ENCODE results near the gene CCSAP. TPM values are rescaled to one million over a fixed set of nuclear protein-coding genes. Genes with fewer than 3 reads are reported as not detected.

CCSAP gene
- total and polyA plus RNA-seq, 2 of the 13 experiments (the other 11 are each of a cell fraction or from before 2014, with no cell fraction given): 3.7 to 9.0 TPM

DNA sequence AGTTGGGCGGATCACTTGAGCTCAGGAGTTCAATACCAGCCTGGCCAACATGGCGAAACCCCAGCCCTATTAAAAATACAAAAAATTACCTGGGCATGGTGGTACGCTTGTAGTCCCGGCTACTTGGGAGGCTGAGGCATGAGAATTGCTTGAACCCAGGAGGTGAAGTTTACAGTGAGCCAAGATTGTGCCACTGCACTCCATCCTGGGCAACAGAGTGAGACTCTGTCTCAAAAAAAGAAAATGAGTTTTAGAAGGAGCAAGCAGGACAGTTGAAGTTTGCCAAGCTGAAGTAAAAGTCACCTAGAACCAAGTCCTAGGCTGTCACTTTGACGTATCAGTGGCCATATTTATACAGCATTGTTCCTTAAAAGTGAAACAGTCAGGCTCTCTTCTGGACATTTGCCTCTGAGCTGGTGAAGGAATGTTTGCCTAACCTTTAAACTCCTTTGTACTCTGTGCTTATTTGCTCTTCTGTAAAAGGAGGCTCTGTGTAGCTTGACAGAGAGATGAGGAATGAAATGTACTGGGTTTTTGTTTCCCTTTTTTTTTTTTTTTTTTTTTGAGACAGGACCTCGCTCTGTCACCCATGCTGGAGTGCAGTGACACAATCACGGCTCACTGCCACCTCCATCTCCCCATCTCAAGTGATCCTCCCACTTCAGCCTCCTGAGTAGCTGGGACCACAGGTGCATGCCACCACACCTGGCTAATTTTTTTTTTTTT lies 69.2 kb downstream of the CCSAP start (continued):
- TF ChIP-seq PHF5A (CRISPR knock-in tag; IDR thresholded peaks at IDR 0.05; ENCODE audit: low read depth, unreplicated experiment): peak; percentile 78
- TF ChIP-seq CEBPG (CRISPR knock-in tag; IDR thresholded peaks at IDR 0.05): peak; percentile 32; the same call in 1 of the 2 replicates
- no peak for TF ChIP-seq ZNF432 (CRISPR knock-in tag; IDR thresholded peaks at IDR 0.05; ENCODE audit: borderline replicate concordance)
- no peak for TF ChIP-seq ZKSCAN5 (CRISPR knock-in tag; IDR thresholded peaks at IDR 0.05)
- 0 out of 2 replicates have a peak, but pooled peaks have one; percentile 31 for TF ChIP-seq SNAI1 (CRISPR knock-in tag; IDR thresholded peaks at IDR 0.05; ENCODE audit: borderline replicate concordance)
- TF ChIP-seq, protein P1, sequence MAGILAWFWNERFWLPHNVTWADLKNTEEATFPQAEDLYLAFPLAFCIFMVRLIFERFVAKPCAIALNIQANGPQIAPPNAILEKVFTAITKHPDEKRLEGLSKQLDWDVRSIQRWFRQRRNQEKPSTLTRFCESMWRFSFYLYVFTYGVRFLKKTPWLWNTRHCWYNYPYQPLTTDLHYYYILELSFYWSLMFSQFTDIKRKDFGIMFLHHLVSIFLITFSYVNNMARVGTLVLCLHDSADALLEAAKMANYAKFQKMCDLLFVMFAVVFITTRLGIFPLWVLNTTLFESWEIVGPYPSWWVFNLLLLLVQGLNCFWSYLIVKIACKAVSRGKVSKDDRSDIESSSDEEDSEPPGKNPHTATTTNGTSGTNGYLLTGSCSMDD (CRISPR knock-in tag; IDR thresholded peaks at IDR 0.05): no peak
- no peak for TF ChIP-seq ARNT (IDR thresholded peaks at IDR 0.05)
- TF ChIP-seq ZNF260 (CRISPR knock-in tag; IDR thresholded peaks at IDR 0.05; ENCODE audit: borderline replicate concordance, low read depth): no peak
- peak; percentile 85 for TF ChIP-seq ELF3 (CRISPR knock-in tag; IDR thresholded peaks at IDR 0.05)
- TF ChIP-seq, protein P2, sequence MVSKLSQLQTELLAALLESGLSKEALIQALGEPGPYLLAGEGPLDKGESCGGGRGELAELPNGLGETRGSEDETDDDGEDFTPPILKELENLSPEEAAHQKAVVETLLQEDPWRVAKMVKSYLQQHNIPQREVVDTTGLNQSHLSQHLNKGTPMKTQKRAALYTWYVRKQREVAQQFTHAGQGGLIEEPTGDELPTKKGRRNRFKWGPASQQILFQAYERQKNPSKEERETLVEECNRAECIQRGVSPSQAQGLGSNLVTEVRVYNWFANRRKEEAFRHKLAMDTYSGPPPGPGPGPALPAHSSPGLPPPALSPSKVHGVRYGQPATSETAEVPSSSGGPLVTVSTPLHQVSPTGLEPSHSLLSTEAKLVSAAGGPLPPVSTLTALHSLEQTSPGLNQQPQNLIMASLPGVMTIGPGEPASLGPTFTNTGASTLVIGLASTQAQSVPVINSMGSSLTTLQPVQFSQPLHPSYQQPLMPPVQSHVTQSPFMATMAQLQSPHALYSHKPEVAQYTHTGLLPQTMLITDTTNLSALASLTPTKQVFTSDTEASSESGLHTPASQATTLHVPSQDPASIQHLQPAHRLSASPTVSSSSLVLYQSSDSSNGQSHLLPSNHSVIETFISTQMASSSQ (IDR thresholded peaks at IDR 0.05; ENCODE audit: low read depth): peak; percentile 66; the same call in 1 of the 2 replicates
- TF ChIP-seq, protein P2 (CRISPR knock-in tag; IDR thresholded peaks at IDR 0.05; ENCODE audit: borderline replicate concordance): no peak; the same call in 1 of the 2 replicates
- TF ChIP-seq YEATS4 (CRISPR knock-in tag; IDR thresholded peaks at IDR 0.05; ENCODE audit: borderline replicate concordance): 0 out of 2 replicates have a peak, but pooled peaks have one; percentile 20
- TF ChIP-seq EHMT2 (IDR thresholded peaks at IDR 0.05; ENCODE audit: borderline replicate concordance, low read depth, low read length): no peak; the same call in 1 of the 2 replicates
- TF ChIP-seq ZNF781 (CRISPR knock-in tag; IDR thresholded peaks at IDR 0.05; ENCODE audit: borderline replicate concordance, not compliant biosample characterization): no peak
- peak; percentile 93 for TF ChIP-seq RARA (CRISPR knock-in tag; IDR thresholded peaks at IDR 0.05)
- peak; percentile 92 for TF ChIP-seq ZNF7 (CRISPR knock-in tag; IDR thresholded peaks at IDR 0.05)
- no peak for TF ChIP-seq NFYC (CRISPR knock-in tag; IDR thresholded peaks at IDR 0.05)
- TF ChIP-seq SMYD3 (CRISPR knock-in tag; IDR thresholded peaks at IDR 0.05): no peak
- TF ChIP-seq RFX3 (CRISPR knock-in tag; IDR thresholded peaks at IDR 0.05): no peak
- no peak for TF ChIP-seq MAFG (CRISPR knock-in tag; IDR thresholded peaks at IDR 0.05)
- TF ChIP-seq SETDB1 (CRISPR knock-in tag; IDR thresholded peaks at IDR 0.05; ENCODE audit: borderline replicate concordance): no peak
- peak; percentile 94 for TF ChIP-seq ZNF331 (CRISPR knock-in tag; IDR thresholded peaks at IDR 0.05)
- no peak for TF ChIP-seq ZNF713 (CRISPR knock-in tag; IDR thresholded peaks at IDR 0.05)
- TF ChIP-seq, protein P3, sequence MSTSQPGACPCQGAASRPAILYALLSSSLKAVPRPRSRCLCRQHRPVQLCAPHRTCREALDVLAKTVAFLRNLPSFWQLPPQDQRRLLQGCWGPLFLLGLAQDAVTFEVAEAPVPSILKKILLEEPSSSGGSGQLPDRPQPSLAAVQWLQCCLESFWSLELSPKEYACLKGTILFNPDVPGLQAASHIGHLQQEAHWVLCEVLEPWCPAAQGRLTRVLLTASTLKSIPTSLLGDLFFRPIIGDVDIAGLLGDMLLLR (CRISPR knock-in tag; IDR thresholded peaks at IDR 0.05): no peak
- TF ChIP-seq ZNF367 (CRISPR knock-in tag; IDR thresholded peaks at IDR 0.05; ENCODE audit: borderline replicate concordance): no peak
